Measurements from ENCODE around the gene EML2.
"Not testable (repeated sequence)": the region's sequence is repeated elsewhere in the genome, so short reads cannot be mapped to it uniquely, and the experiment has no call there.

The EML2 gene

GRCh38 chr19:45638930-45639729, at the start of gene EML2:
EML2 (minus strand) TSS chr19:45639397; CDS start chr19:45639376, 21 bp downstream.
- Histone ChIP-seq H2AFZ (ENCODE audit: low read length) (peak within 1 kb of the TSS; percentile 98), H3K4me2 (ENCODE audit: low read depth, low read length) (peak within 1 kb of the TSS; percentile 80), H3K27ac (ENCODE audit: low read length) (no peak within 1 kb of the TSS)

GRCh38 chr19:45687599-45687998, 48.4 kb upstream of the EML2 start:
- Histone ChIP-seq H3F3A (ENCODE audit: insufficient read depth, low read length) (0 out of 2 replicates have a peak, but pooled peaks cover 9% of the 10 kb centered on the region), H3K4me3 (ENCODE audit: low read length) (no peak overlapping the region), H3K4me1 (ENCODE audit: low read length) (0 out of 2 replicates have a peak, but pooled peaks cover 5% of the 10 kb centered on the region), H3K79me2 (ENCODE audit: low read length) (peaks cover 30% of the 10 kb centered on the region), H3K9ac (ENCODE audit: low read length) (no peak overlapping the region), H3K9me3 (replicated peaks; ENCODE audit: insufficient read depth, low read length) (no peaks in the 10 kb centered on the region), H4K20me1 (ENCODE audit: insufficient read depth, low read length) (no peaks in the 10 kb centered on the region), H3K27me3 (replicated peaks; ENCODE audit: insufficient read depth, low read length) (no peaks in the 10 kb centered on the region), H2AFZ (ENCODE audit: low read length) (no peak overlapping the region), H3K36me3 (replicated peaks; ENCODE audit: insufficient read depth, low read length) (0 out of 2 replicates have a peak, but pooled peaks cover 9% of the 10 kb centered on the region), H3K27ac (ENCODE audit: low read length) (no peak overlapping the region), H3K9me2 (replicated peaks; ENCODE audit: insufficient read depth, low read length) (no peaks in the 10 kb centered on the region), H3K4me2 (ENCODE audit: low read depth, low read length) (no peak overlapping the region)
- no peak for TF ChIP-seq EZH2 (optimal IDR thresholded peaks at IDR 0.05; ENCODE audit: low read depth, low read length)
- TF ChIP-seq EZH2phosphoT487 (IDR thresholded peaks at IDR 0.05; ENCODE audit: low read length): no peak
- TF ChIP-seq, protein P1, sequence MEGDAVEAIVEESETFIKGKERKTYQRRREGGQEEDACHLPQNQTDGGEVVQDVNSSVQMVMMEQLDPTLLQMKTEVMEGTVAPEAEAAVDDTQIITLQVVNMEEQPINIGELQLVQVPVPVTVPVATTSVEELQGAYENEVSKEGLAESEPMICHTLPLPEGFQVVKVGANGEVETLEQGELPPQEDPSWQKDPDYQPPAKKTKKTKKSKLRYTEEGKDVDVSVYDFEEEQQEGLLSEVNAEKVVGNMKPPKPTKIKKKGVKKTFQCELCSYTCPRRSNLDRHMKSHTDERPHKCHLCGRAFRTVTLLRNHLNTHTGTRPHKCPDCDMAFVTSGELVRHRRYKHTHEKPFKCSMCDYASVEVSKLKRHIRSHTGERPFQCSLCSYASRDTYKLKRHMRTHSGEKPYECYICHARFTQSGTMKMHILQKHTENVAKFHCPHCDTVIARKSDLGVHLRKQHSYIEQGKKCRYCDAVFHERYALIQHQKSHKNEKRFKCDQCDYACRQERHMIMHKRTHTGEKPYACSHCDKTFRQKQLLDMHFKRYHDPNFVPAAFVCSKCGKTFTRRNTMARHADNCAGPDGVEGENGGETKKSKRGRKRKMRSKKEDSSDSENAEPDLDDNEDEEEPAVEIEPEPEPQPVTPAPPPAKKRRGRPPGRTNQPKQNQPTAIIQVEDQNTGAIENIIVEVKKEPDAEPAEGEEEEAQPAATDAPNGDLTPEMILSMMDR (IDR thresholded peaks at IDR 0.05; ENCODE audit: low read length): no peak
- DNase-seq: no peak

More at GRCh38 chr19:45638930-45639729, at the start of gene EML2:
- H3K4me1 ChIP-seq (ENCODE audit: low read length): peaks cover 4% of the 10 kb centered on the region; the same call in 1 of the 2 replicates
- H3K9me3 ChIP-seq (replicated peaks; ENCODE audit: insufficient read depth, low read length): no peaks in the 10 kb centered on the region
- H3K79me2 ChIP-seq (ENCODE audit: low read length): no peaks in the 10 kb centered on the region
- H3K36me3 ChIP-seq (replicated peaks; ENCODE audit: insufficient read depth, low read length): no peaks in the 10 kb centered on the region
- H4K20me1 ChIP-seq (ENCODE audit: insufficient read depth, low read length): no peaks in the 10 kb centered on the region
- TF ChIP-seq EZH2 (optimal IDR thresholded peaks at IDR 0.05; ENCODE audit: low read depth, low read length): no peak
- TF ChIP-seq, protein P1 (IDR thresholded peaks at IDR 0.05; ENCODE audit: low read length): peak; percentile 38
- peak within 1 kb of the TSS; percentile 81 for H3K4me3 ChIP-seq (ENCODE audit: low read length)
- H3K9me2 ChIP-seq (replicated peaks; ENCODE audit: insufficient read depth, low read length): no peaks in the 10 kb centered on the region
- DNase-seq: peak; percentile 35
- H3K27me3 ChIP-seq (replicated peaks; ENCODE audit: insufficient read depth, low read length): no peaks in the 10 kb centered on the region
- peak within 1 kb of the TSS; percentile 59; the same call in 1 of the 2 replicates for H3K9ac ChIP-seq (ENCODE audit: low read length)
- peaks cover 29% of the 10 kb centered on the region for H3F3A ChIP-seq (ENCODE audit: insufficient read depth, low read length)

DNA sequence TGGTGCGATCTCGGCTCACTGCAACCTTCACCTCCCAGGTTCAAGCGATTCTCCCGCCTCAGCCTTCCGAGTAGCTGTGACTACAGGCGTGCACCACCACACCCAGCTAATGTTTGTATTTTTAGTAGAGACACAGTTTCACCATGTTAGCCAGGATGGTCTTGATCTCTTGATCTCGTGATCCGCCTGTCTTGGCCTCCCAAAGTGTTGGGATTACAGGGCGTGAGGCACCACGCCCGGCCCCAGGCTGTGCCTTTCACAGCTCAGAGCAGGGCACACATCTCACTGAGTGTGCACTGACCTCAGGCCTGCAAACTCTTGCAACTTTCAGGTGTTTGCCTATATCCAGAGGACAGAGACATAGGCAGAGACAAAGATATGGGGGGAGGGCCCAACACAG, 45.8 kb upstream of the EML2 start:
- not testable (repeated sequence) for H3K9me2 ChIP-seq (replicated peaks; ENCODE audit: insufficient read depth, low read length); H3K4me2 ChIP-seq (ENCODE audit: low read depth, low read length); H3K36me3 ChIP-seq (replicated peaks; ENCODE audit: insufficient read depth, low read length); H3K27ac ChIP-seq (ENCODE audit: low read length); H3K27me3 ChIP-seq (replicated peaks; ENCODE audit: insufficient read depth, low read length); H3K4me3 ChIP-seq (ENCODE audit: low read length); H3F3A ChIP-seq (ENCODE audit: insufficient read depth, low read length); H3K9me3 ChIP-seq (replicated peaks; ENCODE audit: insufficient read depth, low read length); DNase-seq; H2AFZ ChIP-seq (ENCODE audit: low read length); H3K9ac ChIP-seq (ENCODE audit: low read length); H4K20me1 ChIP-seq (ENCODE audit: insufficient read depth, low read length); H3K4me1 ChIP-seq (ENCODE audit: low read length)
- peaks cover 13% of the 10 kb centered on the region; the same call in 1 of the 2 replicates for H3K79me2 ChIP-seq (ENCODE audit: low read length)

DNA sequence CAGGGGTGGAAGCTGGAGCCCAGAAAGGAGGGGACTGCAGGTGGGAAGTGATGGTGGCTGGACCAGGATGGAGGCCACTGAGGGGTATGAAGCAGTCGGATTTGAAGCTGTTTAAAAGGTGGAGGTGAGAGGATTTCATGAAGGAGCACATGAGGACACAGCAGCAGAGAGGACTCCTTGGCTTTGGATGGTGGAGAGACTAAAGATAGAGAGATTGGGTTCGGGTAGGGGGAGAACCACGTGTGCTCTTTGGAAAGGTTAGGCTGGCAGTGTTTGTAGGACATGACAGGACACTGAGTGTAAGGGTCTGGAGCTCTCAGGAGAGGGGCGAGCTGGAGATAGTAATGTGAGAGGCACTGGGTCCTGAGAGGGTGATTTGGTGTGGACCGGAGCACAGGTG, 43.7 kb upstream of the EML2 start:
- Histone ChIP-seq H3K9me3 (replicated peaks; ENCODE audit: insufficient read depth, low read length) (no peaks in the 10 kb centered on the region), H3K79me2 (ENCODE audit: low read length) (0 out of 2 replicates have a peak, but pooled peaks cover 4% of the 10 kb centered on the region), H3K9ac (ENCODE audit: low read length) (no peak overlapping the region), H3K9me2 (replicated peaks; ENCODE audit: insufficient read depth, low read length) (no peaks in the 10 kb centered on the region), H3K27me3 (replicated peaks; ENCODE audit: insufficient read depth, low read length) (peaks cover under 1% of the 10 kb centered on the region; the same call in 1 of the 2 replicates), H3K27ac (ENCODE audit: low read length) (no peak overlapping the region), H3K36me3 (replicated peaks; ENCODE audit: insufficient read depth, low read length) (0 out of 2 replicates have a peak, but pooled peaks cover 4% of the 10 kb centered on the region), H3K4me3 (ENCODE audit: low read length) (no peak overlapping the region), H3F3A (ENCODE audit: insufficient read depth, low read length) (0 out of 2 replicates have a peak, but pooled peaks cover 9% of the 10 kb centered on the region), H4K20me1 (ENCODE audit: insufficient read depth, low read length) (no peaks in the 10 kb centered on the region), H2AFZ (ENCODE audit: low read length) (no peak overlapping the region), H3K4me1 (ENCODE audit: low read length) (peaks cover 7% of the 10 kb centered on the region), H3K4me2 (ENCODE audit: low read depth, low read length) (no peak overlapping the region)
- TF ChIP-seq, protein P1 (IDR thresholded peaks at IDR 0.05; ENCODE audit: low read length): no peak
- TF ChIP-seq EZH2 (optimal IDR thresholded peaks at IDR 0.05; ENCODE audit: low read depth, low read length) (no peak), EZH2phosphoT487 (IDR thresholded peaks at IDR 0.05; ENCODE audit: low read length) (no peak)
- no peak for DNase-seq
